NCI-H1694 treated with DMSO at 0.1 percent for 48 hours (cell line): ENCODE data around the gene FBN2.

ENCODE experiments used
- DNase-seq: peaks from one replicate; lab custom pipeline; 2025; lab: John Stamatoyannopoulos, UW

The FBN2 gene

DNA sequence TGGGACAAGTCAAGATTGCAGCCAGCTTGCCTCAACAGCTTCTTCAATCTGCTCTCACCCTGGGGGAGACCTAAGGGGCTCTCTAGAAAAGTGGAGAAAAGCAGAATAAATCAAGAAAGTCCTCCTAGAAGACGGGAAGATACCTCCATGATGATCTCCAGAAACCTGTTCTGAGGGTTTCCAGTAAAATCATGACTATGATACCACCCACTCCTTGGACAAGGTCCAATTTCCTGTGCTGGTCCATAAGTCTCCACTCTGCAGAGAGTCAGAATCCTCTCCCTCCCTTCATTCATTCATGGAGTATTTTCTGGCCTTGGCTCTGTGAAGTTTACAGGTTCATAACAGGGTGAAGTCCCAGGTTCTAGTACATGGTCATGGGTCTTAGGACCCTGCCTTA lies 285.8 kb downstream of the FBN2 start:
- DNase-seq, result no peak

- no peak for DNase-seq
Measured at GRCh38 chr5:128245974-128246373, 292.1 kb downstream of the FBN2 start.

DNA sequence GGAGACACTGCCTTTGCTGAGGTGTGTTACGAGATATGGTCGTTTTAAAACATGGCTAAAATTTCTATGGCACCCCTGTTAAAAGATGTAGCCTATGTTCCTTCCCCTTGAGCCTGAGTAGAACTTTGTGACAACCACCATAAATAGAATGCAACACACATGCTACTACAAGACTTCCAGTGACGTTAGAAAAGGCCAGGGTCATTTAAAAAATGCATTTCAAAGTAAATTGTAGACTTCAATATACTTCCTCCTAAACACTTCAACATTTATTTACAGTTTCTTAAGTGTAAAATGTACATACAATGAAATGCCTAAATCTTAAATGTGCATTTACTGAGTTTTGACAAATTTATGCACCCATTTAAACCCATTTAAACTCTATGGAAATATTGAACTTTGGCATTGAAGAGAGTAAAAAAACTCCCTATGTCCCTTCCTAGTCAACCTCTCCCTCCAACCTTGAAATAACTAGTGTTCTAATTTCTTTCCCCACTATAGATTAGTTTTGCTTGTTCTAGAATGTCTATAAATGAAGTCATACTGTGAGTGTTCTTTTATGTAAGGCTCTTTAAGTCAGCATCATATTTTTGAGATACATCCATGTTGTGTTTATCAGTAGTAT lies 294.0 kb downstream of the FBN2 start:
- no peak for DNase-seq

- DNase-seq, result no peak
Measured at GRCh38 chr5:128241051-128241695, 296.9 kb downstream of the FBN2 start.

DNA sequence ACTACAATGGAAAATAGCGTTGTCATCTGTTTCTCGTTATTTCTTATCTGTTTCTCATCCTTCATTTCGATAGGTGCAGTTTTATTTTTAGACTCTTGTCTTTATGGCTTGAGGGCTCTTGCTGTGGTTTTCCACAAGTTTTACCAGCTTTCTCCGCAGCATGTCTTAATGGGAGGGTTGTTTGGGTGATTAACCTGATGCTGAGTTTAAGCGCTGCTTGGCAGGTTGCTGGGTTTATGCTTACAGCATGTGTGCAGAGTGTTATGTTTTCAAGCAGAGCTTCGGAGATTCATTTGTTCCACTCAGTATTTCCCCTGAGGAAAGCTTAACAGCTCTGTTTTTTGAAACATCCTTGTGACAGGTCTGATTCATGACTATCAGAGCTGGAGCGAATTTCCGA lies 300.5 kb downstream of the FBN2 start:
- no peak for DNase-seq

- DNase-seq, result no peak
Measured at GRCh38 chr5:128237000-128237399, 301.0 kb downstream of the FBN2 start.

DNA sequence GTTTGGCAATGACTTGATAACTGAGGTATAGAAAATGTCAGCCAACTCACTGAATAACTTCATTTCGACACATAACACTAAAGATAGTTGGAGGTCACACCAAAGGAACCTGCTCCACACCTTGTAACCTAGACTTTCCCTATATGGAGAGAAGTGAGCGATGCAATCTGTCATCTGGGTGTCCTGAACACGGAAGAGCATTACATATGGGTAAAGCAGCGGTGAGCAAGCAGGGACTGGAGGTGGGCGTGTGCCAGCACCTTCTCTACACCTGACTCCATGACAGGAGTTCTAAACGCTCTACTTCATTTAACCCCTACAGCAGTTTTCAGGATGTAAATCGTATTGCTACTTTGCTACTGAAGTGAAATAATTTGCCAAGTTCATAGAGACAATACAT lies 301.7 kb downstream of the FBN2 start:
- no peak for DNase-seq

- DNase-seq, result no peak
Measured at GRCh38 chr5:128234928-128235641, 303.0 kb downstream of the FBN2 start.

GRCh38 chr5:128228521-128228920 lies 309.5 kb downstream of the FBN2 start:
- peak; percentile 50 for DNase-seq

- DNase-seq, result no peak
Measured at GRCh38 chr5:128228008-128228407, 310.0 kb downstream of the FBN2 start.

- no peak for DNase-seq
Measured at GRCh38 chr5:128225245-128226030, 312.6 kb downstream of the FBN2 start.

DNA sequence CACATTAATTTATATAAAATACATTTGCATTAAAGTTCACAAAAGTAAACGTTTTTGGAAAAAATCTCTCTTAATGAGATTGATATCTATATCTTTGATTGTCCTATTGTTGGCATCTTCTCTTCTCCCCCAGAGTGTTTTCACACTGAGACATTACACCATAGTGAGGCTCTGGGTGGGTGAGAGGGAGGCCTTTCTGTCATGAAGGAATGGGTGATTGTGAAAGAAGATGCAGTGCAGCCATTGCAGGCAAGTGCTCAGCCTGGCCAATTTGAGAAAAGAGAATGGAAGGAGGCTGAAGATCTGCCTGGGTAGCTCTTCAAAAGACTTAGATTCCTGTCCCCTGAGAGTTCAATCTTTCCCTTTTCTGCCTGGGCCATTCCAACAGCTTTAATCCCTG lies 313.7 kb downstream of the FBN2 start:
- no peak for DNase-seq

DNA sequence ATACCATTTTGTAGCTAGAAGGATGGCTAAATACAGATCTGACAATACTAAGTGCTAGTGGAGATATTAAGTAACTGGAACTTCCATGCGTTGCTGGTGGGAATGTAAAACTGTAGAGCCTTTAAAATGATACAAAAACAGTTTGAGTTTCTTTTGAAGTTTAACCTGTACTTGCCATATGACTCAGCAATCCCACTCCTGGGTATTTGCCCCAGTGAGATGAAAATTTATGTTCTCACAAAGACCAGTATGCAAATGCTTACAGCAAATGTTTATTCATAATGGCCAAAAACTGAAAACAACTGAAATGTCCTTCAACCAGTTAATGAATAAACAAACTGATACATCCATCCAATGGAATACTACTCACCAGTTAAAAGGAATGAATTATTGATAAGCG lies 317.2 kb downstream of the FBN2 start:
- no peak for DNase-seq

GRCh38 chr5:128216860-128217531 lies 321.0 kb downstream of the FBN2 start:
- DNase-seq, result no peak

DNA sequence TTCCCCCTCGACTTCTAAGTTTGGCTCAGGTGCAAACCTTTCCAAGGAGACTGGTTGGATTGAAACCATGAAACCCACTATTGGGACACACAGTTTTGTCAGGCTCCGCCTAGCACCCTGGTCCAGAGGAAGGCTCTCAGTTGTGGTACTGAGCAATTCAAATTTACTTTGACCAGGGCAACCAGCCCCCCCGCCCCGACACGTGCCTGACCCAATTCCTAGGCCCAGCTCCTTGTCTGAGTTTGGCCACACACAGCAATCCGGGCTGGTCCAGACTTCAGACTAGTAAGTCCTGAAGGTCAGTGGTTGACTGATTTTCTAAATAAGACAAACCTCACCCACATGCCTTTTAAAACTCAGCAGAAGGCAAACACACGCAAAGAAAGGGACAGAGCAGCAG lies 321.8 kb downstream of the FBN2 start:
- no peak for DNase-seq

GRCh38 chr5:128213833-128214232 lies 324.2 kb downstream of the FBN2 start:
- no peak for DNase-seq

- DNase-seq, result peak; percentile 32
Measured at GRCh38 chr5:128213340-128213739, 324.7 kb downstream of the FBN2 start.

- no peak for DNase-seq
Measured at GRCh38 chr5:128212191-128212806, 325.7 kb downstream of the FBN2 start.

- no peak for DNase-seq
Measured at GRCh38 chr5:128208436-128208835, 329.6 kb downstream of the FBN2 start.
